Osteocyte (in vitro differentiated cells): ENCODE data around the gene SLC7A1. TPM values are rescaled to one million over a fixed set of nuclear protein-coding genes. Genes with fewer than 3 reads are reported as not detected.
A peak's percentile ranks its signal among the peaks of the same experiment; 100 is the strongest.

Source experiments
- DNase-seq: peaks from one replicate; pipeline ENCODE4 v3.0.0; 2021; ENCODE audit warnings: mixed read lengths; ENCODE audit not compliant: unreplicated experiment; ENCODE audit errors: extremely low spot score
- H3K27ac Mint-ChIP-seq: one replicate; pipeline ENCODE4 v1.8.0; 2021; ENCODE audit warnings: mild to moderate bottlenecking, mixed read lengths; ENCODE audit not compliant: unreplicated experiment
- H3K27me3 Mint-ChIP-seq: one replicate; pipeline ENCODE4 v1.8.0; 2021; ENCODE audit warnings: mixed read lengths; ENCODE audit not compliant: unreplicated experiment
- H3K36me3 Mint-ChIP-seq: one replicate; pipeline ENCODE4 v1.8.0; 2021; ENCODE audit warnings: mixed read lengths; ENCODE audit not compliant: unreplicated experiment
- H3K4me1 Mint-ChIP-seq: one replicate; pipeline ENCODE4 v1.8.0; 2021; ENCODE audit warnings: mixed read lengths; ENCODE audit not compliant: unreplicated experiment
- H3K4me3 Mint-ChIP-seq: one replicate; pipeline ENCODE4 v1.8.0; 2021; ENCODE audit warnings: mild to moderate bottlenecking, moderate library complexity, mixed read lengths; ENCODE audit not compliant: unreplicated experiment
- H3K9me3 Mint-ChIP-seq: one replicate; pipeline ENCODE4 v1.8.0; 2021; ENCODE audit warnings: mixed read lengths; ENCODE audit not compliant: unreplicated experiment
- CTCF ChIP-seq: fragments of 200-600 bp; sonication (generic); IDR thresholded peaks from 2 replicates; pipeline ENCODE4 v1.5.0; 2021; ENCODE audit warnings: antibody characterized with exemption, mild to moderate bottlenecking, moderate library complexity
- total RNA-seq: library from RNA; stranded (reverse); gene quantifications from 2 replicates; pipeline ENCODE4 v1.2.1, GENCODE V29; 2021

The SLC7A1 gene
- total RNA-seq, 1 donor from 2014 or later, result 84.0 TPM

DNA sequence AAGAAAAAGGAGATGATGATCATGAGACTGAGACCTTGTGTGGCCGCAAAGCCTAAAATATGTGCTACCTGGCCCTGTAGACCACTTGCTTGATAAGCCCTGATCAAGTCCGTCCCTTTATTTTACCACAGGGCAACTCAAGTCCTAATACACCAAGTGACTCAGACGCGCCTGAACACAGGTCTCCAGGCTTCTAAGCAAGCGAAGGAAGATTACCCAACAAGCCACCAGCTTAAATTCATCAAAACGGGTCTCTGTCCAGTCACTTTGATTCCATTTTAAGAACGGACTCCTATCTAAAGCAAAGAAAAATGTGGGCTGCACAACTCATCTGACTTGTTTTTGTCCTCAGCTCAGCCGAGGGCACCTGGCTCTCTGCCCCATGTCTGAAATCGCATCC lies 26.8 kb downstream of the SLC7A1 start:
- H3K9me3 Mint-ChIP-seq, result no peaks in the 10 kb centered on the region
- H3K27ac Mint-ChIP-seq, result no peak overlapping the region
- TF ChIP-seq CTCF, result no peak
- no peak overlapping the region for H3K4me3 Mint-ChIP-seq
- H3K36me3 Mint-ChIP-seq, result no peaks in the 10 kb centered on the region
- H3K27me3 Mint-ChIP-seq, result no peaks in the 10 kb centered on the region
- DNase-seq, result no peak
- H3K4me1 Mint-ChIP-seq, result peaks cover 53% of the 10 kb centered on the region

GRCh38 chr13:29567411-29567810 lies 28.1 kb downstream of the SLC7A1 start:
- Mint-ChIP-seq H3K27ac (no peak overlapping the region), H3K9me3 (no peaks in the 10 kb centered on the region), H3K4me1 (peaks cover 50% of the 10 kb centered on the region), H3K36me3 (no peaks in the 10 kb centered on the region), H3K4me3 (no peak overlapping the region), H3K27me3 (no peaks in the 10 kb centered on the region)
- no peak for TF ChIP-seq CTCF
- no peak for DNase-seq

DNA sequence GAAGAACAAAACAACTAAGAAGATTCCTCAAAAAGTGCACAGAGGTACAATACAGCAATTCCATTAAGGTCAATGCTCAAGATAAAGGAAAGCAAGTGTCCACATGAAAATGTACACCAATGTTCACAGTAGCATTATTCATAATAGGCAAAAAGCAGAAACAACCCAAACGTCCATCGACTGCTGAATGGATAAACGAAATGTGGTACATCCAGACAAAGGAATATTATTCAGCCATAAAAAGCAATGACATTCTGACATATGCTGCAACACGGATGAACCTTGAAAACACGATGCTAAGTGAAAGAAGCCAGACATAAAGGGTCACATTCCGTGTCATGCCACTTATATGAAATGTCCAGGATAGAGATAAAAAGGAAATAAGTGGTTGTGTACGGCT lies 29.3 kb downstream of the SLC7A1 start:
- no peaks in the 10 kb centered on the region for H3K9me3 Mint-ChIP-seq
- H3K4me1 Mint-ChIP-seq, result peaks cover 53% of the 10 kb centered on the region
- no peaks in the 10 kb centered on the region for H3K36me3 Mint-ChIP-seq
- H3K27me3 Mint-ChIP-seq, result no peaks in the 10 kb centered on the region
- no peak overlapping the region for H3K4me3 Mint-ChIP-seq
- no peak for DNase-seq
- no peak for TF ChIP-seq CTCF
- no peak overlapping the region for H3K27ac Mint-ChIP-seq

DNA sequence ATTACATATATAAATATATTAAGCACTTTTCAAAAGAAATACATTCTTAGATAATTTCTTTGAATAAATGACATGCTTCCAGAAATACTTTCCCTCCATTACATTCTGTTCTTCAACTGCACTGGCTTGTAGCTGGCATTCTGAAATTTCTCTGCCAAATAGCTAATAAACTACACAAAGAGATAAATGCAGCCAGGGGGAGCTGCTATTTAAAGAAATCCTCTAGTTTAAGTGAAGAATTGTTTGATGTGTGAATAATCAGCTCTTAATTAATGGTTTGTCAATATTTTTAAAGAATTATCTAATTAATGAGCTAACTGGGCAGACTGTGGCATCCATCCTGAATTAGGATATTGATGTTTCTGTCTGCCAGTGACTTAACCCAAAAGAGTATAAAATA lies 30.7 kb downstream of the SLC7A1 start:
- no peaks in the 10 kb centered on the region for H3K9me3 Mint-ChIP-seq
- H3K27me3 Mint-ChIP-seq, result no peaks in the 10 kb centered on the region
- H3K27ac Mint-ChIP-seq, result no peak overlapping the region
- peaks cover 53% of the 10 kb centered on the region for H3K4me1 Mint-ChIP-seq
- H3K36me3 Mint-ChIP-seq, result no peaks in the 10 kb centered on the region
- TF ChIP-seq CTCF, result peak; percentile 41
- no peak for DNase-seq
- H3K4me3 Mint-ChIP-seq, result no peak overlapping the region

- H3K4me1 Mint-ChIP-seq, result peaks cover 49% of the 10 kb centered on the region
- TF ChIP-seq CTCF, result no peak
- DNase-seq, result no peak
- H3K9me3 Mint-ChIP-seq, result no peaks in the 10 kb centered on the region
- no peaks in the 10 kb centered on the region for H3K36me3 Mint-ChIP-seq
- no peak overlapping the region for H3K4me3 Mint-ChIP-seq
- no peak overlapping the region for H3K27ac Mint-ChIP-seq
- no peaks in the 10 kb centered on the region for H3K27me3 Mint-ChIP-seq
These were observed 31.1 kb downstream of the SLC7A1 start for GRCh38 chr13:29564373-29564772.
